HFFc6 (cell line): ENCODE measurements around the gene NOC2L. TPM values are rescaled to one million over a fixed set of nuclear protein-coding genes. Genes with fewer than 3 reads are reported as not detected.

Experiments
- DNase-seq: peaks from one replicate; pipeline ENCODE4 v3.0.0-alpha.2; 2018
- H3K27ac Mint-ChIP-seq: 2 replicates; pipeline ENCODE4 v1.8.0; 2020; ENCODE audit warnings: mild to moderate bottlenecking, mixed read lengths
- H3K27me3 Mint-ChIP-seq: 2 replicates; pipeline ENCODE4 v1.8.0; 2021; ENCODE audit warnings: mild to moderate bottlenecking, moderate library complexity, mixed read lengths; ENCODE audit not compliant: insufficient read depth
- H3K36me3 Mint-ChIP-seq: 2 replicates; pipeline ENCODE4 v1.8.0; 2021; ENCODE audit warnings: low read depth, mixed read lengths
- H3K4me1 Mint-ChIP-seq: 2 replicates; pipeline ENCODE4 v1.8.0; 2020; ENCODE audit warnings: low read depth, mixed read lengths
- H3K4me3 Mint-ChIP-seq: 2 replicates; pipeline ENCODE4 v1.8.0; 2020; ENCODE audit warnings: mild to moderate bottlenecking, moderate library complexity, mixed read lengths
- H3K9me3 Mint-ChIP-seq: 2 replicates; pipeline ENCODE4 v1.8.0; 2020; ENCODE audit warnings: mild to moderate bottlenecking, mixed read lengths
- total RNA-seq, 6 experiments: library from RNA; stranded (reverse); fragmentation: NEBNext Ultra II Directional; extraction: Animal tissue kit (Norgen Biotek cat#: 25700); gene quantifications; 2 replicates in 1 of 6; 3 replicates in 5 of 6; pipeline ENCODE4 v1.2.3, GENCODE V29; 2021
- TF ChIP-seq, protein P1 (sequence below): fragments of 200-600 bp; sonication (generic); IDR thresholded peaks from 2 replicates; pipeline ENCODE4 v1.5.0; 2021; ENCODE audit warnings: antibody characterized with exemption, mild to moderate bottlenecking

The NOC2L gene
- total RNA-seq, 6 experiments from 2014 or later: 112 to 142 (median 119) TPM

DNA sequence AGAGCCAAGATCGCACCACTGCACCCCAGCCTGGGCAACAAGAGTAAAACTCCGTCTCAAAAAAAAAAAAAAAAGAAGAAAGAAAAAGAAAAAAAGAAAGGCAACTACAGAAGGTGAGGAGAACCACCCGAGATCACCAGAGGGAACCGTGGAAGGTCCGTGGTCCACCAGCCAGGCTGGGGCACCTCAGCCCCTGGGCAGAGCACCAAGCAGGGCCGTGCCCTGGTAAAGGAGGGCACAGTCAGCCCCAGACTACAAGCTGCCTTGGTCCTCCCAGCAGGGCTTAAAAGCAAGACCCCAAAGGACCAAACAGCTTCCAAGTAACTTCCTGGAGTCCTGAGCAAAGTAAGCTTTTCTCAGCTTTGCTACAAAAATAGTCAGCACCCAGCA lies 44.2 kb downstream of the NOC2L start:
- no peak overlapping the region for H3K27ac Mint-ChIP-seq
- DNase-seq: no peak
- peaks cover 22% of the 10 kb centered on the region for H3K27me3 Mint-ChIP-seq
- TF ChIP-seq, protein P1, sequence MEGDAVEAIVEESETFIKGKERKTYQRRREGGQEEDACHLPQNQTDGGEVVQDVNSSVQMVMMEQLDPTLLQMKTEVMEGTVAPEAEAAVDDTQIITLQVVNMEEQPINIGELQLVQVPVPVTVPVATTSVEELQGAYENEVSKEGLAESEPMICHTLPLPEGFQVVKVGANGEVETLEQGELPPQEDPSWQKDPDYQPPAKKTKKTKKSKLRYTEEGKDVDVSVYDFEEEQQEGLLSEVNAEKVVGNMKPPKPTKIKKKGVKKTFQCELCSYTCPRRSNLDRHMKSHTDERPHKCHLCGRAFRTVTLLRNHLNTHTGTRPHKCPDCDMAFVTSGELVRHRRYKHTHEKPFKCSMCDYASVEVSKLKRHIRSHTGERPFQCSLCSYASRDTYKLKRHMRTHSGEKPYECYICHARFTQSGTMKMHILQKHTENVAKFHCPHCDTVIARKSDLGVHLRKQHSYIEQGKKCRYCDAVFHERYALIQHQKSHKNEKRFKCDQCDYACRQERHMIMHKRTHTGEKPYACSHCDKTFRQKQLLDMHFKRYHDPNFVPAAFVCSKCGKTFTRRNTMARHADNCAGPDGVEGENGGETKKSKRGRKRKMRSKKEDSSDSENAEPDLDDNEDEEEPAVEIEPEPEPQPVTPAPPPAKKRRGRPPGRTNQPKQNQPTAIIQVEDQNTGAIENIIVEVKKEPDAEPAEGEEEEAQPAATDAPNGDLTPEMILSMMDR: no peak
- H3K9me3 Mint-ChIP-seq: no peaks in the 10 kb centered on the region
- no peak overlapping the region for H3K4me3 Mint-ChIP-seq
- no peaks in the 10 kb centered on the region for H3K36me3 Mint-ChIP-seq
- H3K4me1 Mint-ChIP-seq: peaks cover 24% of the 10 kb centered on the region

DNA sequence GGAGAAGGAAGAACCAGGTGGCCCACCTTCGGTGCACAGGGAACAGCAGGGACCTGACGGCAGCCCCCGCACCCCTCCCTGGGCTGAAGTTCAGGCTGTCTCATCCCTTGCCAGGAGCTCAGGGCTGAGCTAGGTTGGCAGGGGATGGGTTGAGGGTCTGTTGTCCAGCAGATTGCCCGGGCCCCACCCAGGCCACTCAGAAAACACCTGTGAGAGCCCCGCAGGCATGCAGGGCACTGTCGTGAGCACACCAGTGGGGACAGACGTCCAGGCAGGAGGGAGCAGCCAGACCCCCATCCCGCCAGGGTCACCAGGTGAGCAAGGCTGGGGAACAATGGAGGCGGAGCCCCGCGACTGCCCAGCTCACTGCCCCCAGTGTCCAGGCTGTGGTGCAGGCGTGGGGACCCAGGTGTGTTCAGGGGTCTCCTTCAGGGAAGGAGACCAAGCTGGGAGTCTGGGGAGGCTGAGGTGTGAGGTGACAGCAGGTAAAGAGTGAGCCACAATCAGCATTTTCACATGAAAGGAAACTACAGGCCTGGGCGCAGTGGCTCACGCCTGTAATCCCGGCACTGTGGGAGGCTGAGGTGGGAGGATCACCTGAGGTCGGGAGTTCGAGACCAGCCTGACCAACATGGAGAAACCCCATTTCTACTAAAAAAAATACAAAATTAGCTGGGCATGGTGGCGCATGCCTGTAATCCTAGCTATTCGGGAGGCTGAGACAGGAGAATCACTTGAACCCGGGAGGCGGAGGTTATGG lies 44.7 kb downstream of the NOC2L start:
- Mint-ChIP-seq H3K4me3 (no peak overlapping the region), H3K27ac (no peak overlapping the region), H3K27me3 (peaks cover 22% of the 10 kb centered on the region), H3K36me3 (no peaks in the 10 kb centered on the region), H3K9me3 (no peaks in the 10 kb centered on the region), H3K4me1 (peaks cover 24% of the 10 kb centered on the region)
- TF ChIP-seq, protein P1: no peak
- DNase-seq: no peak

GRCh38 chr1:913491-914130 lies 45.4 kb downstream of the NOC2L start:
- no peak for DNase-seq
- H3K4me1 Mint-ChIP-seq: peaks cover 24% of the 10 kb centered on the region
- no peaks in the 10 kb centered on the region for H3K9me3 Mint-ChIP-seq
- H3K27ac Mint-ChIP-seq: no peak overlapping the region
- TF ChIP-seq, protein P1: no peak
- H3K27me3 Mint-ChIP-seq: peaks cover 22% of the 10 kb centered on the region
- no peak overlapping the region for H3K4me3 Mint-ChIP-seq
- no peaks in the 10 kb centered on the region for H3K36me3 Mint-ChIP-seq

GRCh38 chr1:912740-913301 lies 46.2 kb downstream of the NOC2L start:
- H3K4me3 Mint-ChIP-seq: no peak overlapping the region
- no peak for DNase-seq
- H3K27ac Mint-ChIP-seq: no peak overlapping the region
- H3K4me1 Mint-ChIP-seq: peaks cover 24% of the 10 kb centered on the region
- H3K9me3 Mint-ChIP-seq: no peaks in the 10 kb centered on the region
- H3K27me3 Mint-ChIP-seq: peaks cover 22% of the 10 kb centered on the region
- no peaks in the 10 kb centered on the region for H3K36me3 Mint-ChIP-seq
- TF ChIP-seq, protein P1: peak; percentile 46

- Mint-ChIP-seq H3K27me3 (peaks cover 22% of the 10 kb centered on the region), H3K4me3 (no peak overlapping the region), H3K36me3 (no peaks in the 10 kb centered on the region), H3K4me1 (peaks cover 22% of the 10 kb centered on the region), H3K27ac (no peak overlapping the region), H3K9me3 (no peaks in the 10 kb centered on the region)
- DNase-seq: no peak
- TF ChIP-seq, protein P1: no peak
These were observed 46.9 kb downstream of the NOC2L start for GRCh38 chr1:911875-912739.
